NCI-H128 (cell line): ENCODE results near the gene QPRT.
"Not testable (repeated sequence)": the region's sequence is repeated elsewhere in the genome, so short reads cannot be mapped to it uniquely, and the experiment has no call there.

Source experiments
- DNase-seq: peaks from one replicate; lab custom pipeline; 2025; ENCODE audit not compliant: unreplicated experiment; lab: John Stamatoyannopoulos, UW

QPRT gene

GRCh38 chr16:29692606-29693005, 13.6 kb downstream of the QPRT start:
- DNase-seq: not testable (repeated sequence)

- no peak for DNase-seq
Observed at GRCh38 chr16:29694384-29695195, 15.6 kb downstream of the QPRT start.

GRCh38 chr16:29695675-29696074, 16.7 kb downstream of the QPRT start:
- DNase-seq: not testable (repeated sequence)

GRCh38 chr16:29696881-29697331, 17.9 kb downstream of the QPRT start:
- no peak for DNase-seq

GRCh38 chr16:29697391-29697790, 18.4 kb downstream of the QPRT start:
- DNase-seq: no peak

GRCh38 chr16:29698042-29698441, 19.1 kb downstream of the QPRT start:
- no peak for DNase-seq

- no peak for DNase-seq
Observed at GRCh38 chr16:29698484-29699323, 19.7 kb downstream of the QPRT start.

GRCh38 chr16:29699324-29700219, 20.6 kb downstream of the QPRT start:
- no peak for DNase-seq

- peak; percentile 29 for DNase-seq
Observed at GRCh38 chr16:29700253-29700987, 21.4 kb downstream of the QPRT start.

- no peak for DNase-seq
Observed at GRCh38 chr16:29701214-29701555, 22.2 kb downstream of the QPRT start.

GRCh38 chr16:29702269-29702668, 23.3 kb downstream of the QPRT start:
- DNase-seq: no peak

- no peak for DNase-seq
Observed at GRCh38 chr16:29705030-29705429, 26.1 kb downstream of the QPRT start.

GRCh38 chr16:29707160-29707559, 28.2 kb downstream of the QPRT start:
- not testable (repeated sequence) for DNase-seq

GRCh38 chr16:29708917-29709600, 30.1 kb downstream of the QPRT start:
- no peak for DNase-seq

- DNase-seq: not testable (repeated sequence)
Observed at GRCh38 chr16:29709657-29710056, 30.7 kb downstream of the QPRT start.

GRCh38 chr16:29710227-29711219, 31.5 kb downstream of the QPRT start:
- no peak for DNase-seq

GRCh38 chr16:29712809-29713208, 33.8 kb downstream of the QPRT start:
- DNase-seq: no peak

- no peak for DNase-seq
Observed at GRCh38 chr16:29714396-29714795, 35.4 kb downstream of the QPRT start.

GRCh38 chr16:29714972-29715371, 36.0 kb downstream of the QPRT start:
- no peak for DNase-seq
